ENCODE data around the gene ARFGEF2.

The ARFGEF2 gene

DNA sequence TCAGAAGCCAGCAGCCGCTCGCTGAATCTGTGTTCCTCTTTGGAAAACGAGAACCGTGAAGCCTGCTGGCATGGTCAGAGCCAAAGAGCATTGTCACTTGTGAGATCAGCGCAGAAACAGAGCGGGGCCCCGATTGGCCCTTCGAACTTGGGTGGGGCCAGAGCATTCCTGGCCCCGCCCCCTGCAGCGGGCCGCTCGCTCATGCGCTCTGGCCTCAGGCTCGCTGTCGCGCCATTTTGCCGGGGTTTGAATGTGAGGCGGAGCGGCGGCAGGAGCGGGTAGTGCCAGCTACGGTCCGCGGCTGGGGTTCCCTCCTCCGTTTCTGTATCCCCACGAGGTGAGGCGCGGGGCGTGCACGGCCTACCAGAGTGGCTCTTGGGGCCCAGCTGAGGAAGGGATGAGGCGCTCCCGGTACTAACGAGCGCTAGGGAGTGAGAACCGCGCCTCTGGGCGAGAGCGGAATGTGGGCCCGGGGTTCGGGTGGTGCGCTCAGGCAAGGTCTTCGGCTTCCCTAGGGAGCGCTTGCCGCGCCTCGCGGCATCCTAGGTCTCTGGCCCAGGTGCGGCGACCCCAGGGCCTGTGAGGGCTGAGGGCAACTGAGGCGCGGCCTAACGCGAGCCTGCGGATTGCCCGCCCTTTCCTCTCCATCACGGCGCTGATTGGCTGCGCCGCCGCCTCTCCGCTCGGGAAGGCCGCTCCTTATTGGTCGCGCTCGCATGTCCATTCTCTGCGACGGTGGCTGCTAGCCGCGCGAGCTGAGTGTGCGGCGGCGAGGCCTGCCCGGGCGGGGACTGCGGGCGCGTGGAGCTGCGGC is 124.8 kb downstream of the ARFGEF2 start, which contains the start of gene CSE1L:
Gene CSE1L, plus strand, starts transcription at position 226 of the 814 bp plus-strand sequence. CDS start 12,152 bp downstream, outside the sequence.
- peak; percentile 53 for TF ChIP-seq TEAD4 (IDR thresholded peaks at IDR 0.05)
- peak; percentile 86 for TF ChIP-seq YY1 (IDR thresholded peaks at IDR 0.05; ENCODE audit: low read depth)
- no peak for TF ChIP-seq ZBTB7A (IDR thresholded peaks at IDR 0.05; ENCODE audit: low read depth)
- TF ChIP-seq TAF1 (IDR thresholded peaks at IDR 0.05; ENCODE audit: low read depth), result peak; percentile 83
- TF ChIP-seq EP300 (IDR thresholded peaks at IDR 0.05; ENCODE audit: borderline replicate concordance), result 0 out of 2 replicates have a peak, but pooled peaks have one; percentile 12
- TF ChIP-seq NFIC (IDR thresholded peaks at IDR 0.05), result 0 out of 2 replicates have a peak, but pooled peaks have one; percentile 13
- TF ChIP-seq FOXM1 (IDR thresholded peaks at IDR 0.05; ENCODE audit: borderline replicate concordance, low read depth), result no peak
- TF ChIP-seq, protein P1, sequence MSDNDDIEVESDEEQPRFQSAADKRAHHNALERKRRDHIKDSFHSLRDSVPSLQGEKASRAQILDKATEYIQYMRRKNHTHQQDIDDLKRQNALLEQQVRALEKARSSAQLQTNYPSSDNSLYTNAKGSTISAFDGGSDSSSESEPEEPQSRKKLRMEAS (IDR thresholded peaks at IDR 0.05), result peak; percentile 90
- TF ChIP-seq, protein P2, sequence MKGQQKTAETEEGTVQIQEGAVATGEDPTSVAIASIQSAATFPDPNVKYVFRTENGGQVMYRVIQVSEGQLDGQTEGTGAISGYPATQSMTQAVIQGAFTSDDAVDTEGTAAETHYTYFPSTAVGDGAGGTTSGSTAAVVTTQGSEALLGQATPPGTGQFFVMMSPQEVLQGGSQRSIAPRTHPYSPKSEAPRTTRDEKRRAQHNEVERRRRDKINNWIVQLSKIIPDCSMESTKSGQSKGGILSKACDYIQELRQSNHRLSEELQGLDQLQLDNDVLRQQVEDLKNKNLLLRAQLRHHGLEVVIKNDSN (IDR thresholded peaks at IDR 0.05), result no peak

DNA sequence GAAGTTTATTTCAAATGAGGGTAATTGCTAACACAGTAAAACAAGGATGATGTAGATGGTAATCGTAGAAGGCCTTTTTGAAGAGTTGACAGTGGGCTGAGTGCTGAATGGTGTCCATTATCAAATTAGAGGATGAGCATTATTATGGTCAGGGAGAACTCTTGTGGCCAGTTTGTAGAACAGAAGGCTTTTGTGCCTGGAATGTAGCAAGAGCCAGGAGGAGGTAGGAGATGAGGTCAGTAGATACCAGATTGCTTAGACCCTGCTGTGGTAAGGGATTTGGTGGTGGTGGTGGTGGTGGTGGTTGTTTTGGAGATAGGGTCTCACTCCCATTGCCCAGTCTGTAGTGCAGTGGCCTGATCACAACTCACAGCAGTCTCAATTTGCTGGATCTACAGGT is 130.8 kb downstream of the ARFGEF2 start:
- TF ChIP-seq YY1 (IDR thresholded peaks at IDR 0.05; ENCODE audit: low read depth) (no peak), CREB1 (IDR thresholded peaks at IDR 0.05; ENCODE audit: low read depth) (no peak), TEAD4 (IDR thresholded peaks at IDR 0.05) (no peak), CEBPB (IDR thresholded peaks at IDR 0.05) (no peak), EP300 (IDR thresholded peaks at IDR 0.05; ENCODE audit: borderline replicate concordance) (no peak), TCF12 (IDR thresholded peaks at IDR 0.05; ENCODE audit: low read depth) (no peak), FOXM1 (IDR thresholded peaks at IDR 0.05; ENCODE audit: borderline replicate concordance, low read depth) (no peak), NFIC (IDR thresholded peaks at IDR 0.05) (no peak), TAF1 (IDR thresholded peaks at IDR 0.05; ENCODE audit: low read depth) (no peak), ZBTB7A (IDR thresholded peaks at IDR 0.05; ENCODE audit: low read depth) (no peak), EGR1 (IDR thresholded peaks at IDR 0.05) (no peak), RAD21 (IDR thresholded peaks at IDR 0.05; ENCODE audit: low read depth) (no peak)
- TF ChIP-seq, protein P2 (IDR thresholded peaks at IDR 0.05), result no peak
- TF ChIP-seq, protein P1 (IDR thresholded peaks at IDR 0.05), result no peak
- TF ChIP-seq, protein P3, sequence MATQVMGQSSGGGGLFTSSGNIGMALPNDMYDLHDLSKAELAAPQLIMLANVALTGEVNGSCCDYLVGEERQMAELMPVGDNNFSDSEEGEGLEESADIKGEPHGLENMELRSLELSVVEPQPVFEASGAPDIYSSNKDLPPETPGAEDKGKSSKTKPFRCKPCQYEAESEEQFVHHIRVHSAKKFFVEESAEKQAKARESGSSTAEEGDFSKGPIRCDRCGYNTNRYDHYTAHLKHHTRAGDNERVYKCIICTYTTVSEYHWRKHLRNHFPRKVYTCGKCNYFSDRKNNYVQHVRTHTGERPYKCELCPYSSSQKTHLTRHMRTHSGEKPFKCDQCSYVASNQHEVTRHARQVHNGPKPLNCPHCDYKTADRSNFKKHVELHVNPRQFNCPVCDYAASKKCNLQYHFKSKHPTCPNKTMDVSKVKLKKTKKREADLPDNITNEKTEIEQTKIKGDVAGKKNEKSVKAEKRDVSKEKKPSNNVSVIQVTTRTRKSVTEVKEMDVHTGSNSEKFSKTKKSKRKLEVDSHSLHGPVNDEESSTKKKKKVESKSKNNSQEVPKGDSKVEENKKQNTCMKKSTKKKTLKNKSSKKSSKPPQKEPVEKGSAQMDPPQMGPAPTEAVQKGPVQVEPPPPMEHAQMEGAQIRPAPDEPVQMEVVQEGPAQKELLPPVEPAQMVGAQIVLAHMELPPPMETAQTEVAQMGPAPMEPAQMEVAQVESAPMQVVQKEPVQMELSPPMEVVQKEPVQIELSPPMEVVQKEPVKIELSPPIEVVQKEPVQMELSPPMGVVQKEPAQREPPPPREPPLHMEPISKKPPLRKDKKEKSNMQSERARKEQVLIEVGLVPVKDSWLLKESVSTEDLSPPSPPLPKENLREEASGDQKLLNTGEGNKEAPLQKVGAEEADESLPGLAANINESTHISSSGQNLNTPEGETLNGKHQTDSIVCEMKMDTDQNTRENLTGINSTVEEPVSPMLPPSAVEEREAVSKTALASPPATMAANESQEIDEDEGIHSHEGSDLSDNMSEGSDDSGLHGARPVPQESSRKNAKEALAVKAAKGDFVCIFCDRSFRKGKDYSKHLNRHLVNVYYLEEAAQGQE (IDR thresholded peaks at IDR 0.05; ENCODE audit: low read depth), result no peak

DNA sequence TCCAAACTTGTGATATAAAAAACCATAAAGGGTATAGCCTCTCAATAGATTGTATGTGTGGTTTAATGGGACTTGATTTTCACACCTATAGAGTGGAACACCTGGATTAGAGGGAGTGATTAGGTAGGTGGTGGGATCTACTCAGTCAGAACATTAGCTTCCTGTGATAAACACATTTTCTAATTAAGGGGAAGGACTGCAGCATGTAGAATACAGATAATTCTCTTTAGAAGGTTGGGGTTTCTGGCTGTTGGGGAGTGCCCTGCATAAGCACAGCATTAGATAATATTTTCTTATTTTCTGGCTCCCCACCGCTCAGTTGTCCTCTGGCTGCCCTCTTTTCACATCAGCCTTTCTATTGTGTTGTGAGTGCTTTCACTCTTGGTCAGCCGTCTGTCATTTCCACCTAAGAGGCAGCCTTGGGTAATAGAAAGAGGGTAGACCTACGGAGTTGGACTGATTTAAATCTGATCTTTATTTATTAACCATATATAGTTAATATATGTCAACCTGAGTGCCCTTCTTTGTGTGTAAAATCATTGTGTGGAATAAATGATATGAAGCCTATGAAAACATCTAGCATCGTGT is 132.6 kb downstream of the ARFGEF2 start:
- TF ChIP-seq ZBTB7A (IDR thresholded peaks at IDR 0.05; ENCODE audit: low read depth) (no peak), YY1 (IDR thresholded peaks at IDR 0.05; ENCODE audit: low read depth) (no peak), TAF1 (IDR thresholded peaks at IDR 0.05; ENCODE audit: low read depth) (no peak)
- TF ChIP-seq, protein P1 (IDR thresholded peaks at IDR 0.05), result no peak

DNA sequence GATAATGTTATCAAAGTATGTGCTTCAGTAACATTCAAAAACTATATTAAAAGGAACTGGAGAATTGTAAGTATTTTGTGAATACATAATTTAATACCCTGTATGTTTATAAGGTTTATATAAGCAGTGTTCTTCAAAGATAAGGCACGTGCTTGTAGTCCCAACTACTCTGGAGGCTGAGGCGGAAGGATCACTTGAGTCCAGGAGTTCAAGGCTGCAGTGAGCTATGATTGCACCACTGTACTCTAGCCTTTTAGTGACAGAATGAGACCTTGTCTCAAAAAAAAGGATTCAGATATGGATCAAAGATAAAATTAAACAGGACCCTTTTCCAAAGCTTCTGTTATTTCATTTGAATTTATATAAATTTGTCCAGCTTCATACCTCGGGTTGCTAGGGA is 141.8 kb downstream of the ARFGEF2 start:
- TF ChIP-seq RAD21 (IDR thresholded peaks at IDR 0.05; ENCODE audit: low read depth), result no peak
- TF ChIP-seq, protein P2 (IDR thresholded peaks at IDR 0.05), result no peak
- TF ChIP-seq FOXM1 (IDR thresholded peaks at IDR 0.05; ENCODE audit: borderline replicate concordance, low read depth), result no peak
- TF ChIP-seq YY1 (IDR thresholded peaks at IDR 0.05; ENCODE audit: low read depth), result no peak
- no peak for TF ChIP-seq TAF1 (IDR thresholded peaks at IDR 0.05; ENCODE audit: low read depth)
- no peak for TF ChIP-seq EGR1 (IDR thresholded peaks at IDR 0.05)
- TF ChIP-seq CREB1 (IDR thresholded peaks at IDR 0.05; ENCODE audit: low read depth), result no peak
- TF ChIP-seq NFIC (IDR thresholded peaks at IDR 0.05), result no peak
- TF ChIP-seq CEBPB (IDR thresholded peaks at IDR 0.05), result no peak
- no peak for TF ChIP-seq TEAD4 (IDR thresholded peaks at IDR 0.05)
- TF ChIP-seq, protein P3 (IDR thresholded peaks at IDR 0.05; ENCODE audit: low read depth), result no peak
- TF ChIP-seq TCF12 (IDR thresholded peaks at IDR 0.05; ENCODE audit: low read depth), result no peak
- no peak for TF ChIP-seq EP300 (IDR thresholded peaks at IDR 0.05; ENCODE audit: borderline replicate concordance)
- TF ChIP-seq ZBTB7A (IDR thresholded peaks at IDR 0.05; ENCODE audit: low read depth), result no peak
- TF ChIP-seq, protein P1 (IDR thresholded peaks at IDR 0.05), result no peak
